ENCODE results near the gene PWP2. TPM values are rescaled to one million over a fixed set of nuclear protein-coding genes. Genes with fewer than 3 reads are reported as not detected.

The PWP2 gene
- total RNA-seq, 4 donors from 2014 or later = 6.0 to 20.9 (median 8.8) TPM

DNA sequence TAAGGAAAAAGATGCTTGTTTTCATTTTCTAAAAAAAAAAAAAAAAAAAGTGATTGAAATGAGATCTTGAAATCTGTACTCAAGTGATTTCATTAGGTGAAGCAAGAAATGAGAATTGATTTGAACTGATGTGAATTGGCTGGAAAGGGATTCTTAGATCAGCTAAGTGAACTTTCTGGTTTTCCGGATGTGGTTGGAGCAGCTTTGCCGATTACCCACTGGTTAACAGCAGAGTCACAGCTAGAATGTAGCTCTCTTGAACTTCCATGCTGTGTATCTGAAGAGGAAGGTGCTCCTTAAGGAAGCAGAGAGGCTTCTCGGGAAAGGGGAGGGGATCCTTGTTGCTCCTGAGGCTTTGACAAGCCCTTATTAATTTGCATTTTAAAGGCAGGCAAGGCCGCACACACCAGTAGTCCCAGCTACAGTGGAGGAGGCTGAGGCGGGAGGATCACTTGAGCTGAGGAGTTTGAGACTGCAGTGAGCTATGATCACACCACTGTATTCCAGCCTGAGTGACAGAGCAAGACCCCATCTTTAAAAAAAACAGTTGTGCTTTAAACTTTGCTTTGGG, 28.7 kb upstream of the PWP2 start:
- no peaks in the 10 kb centered on the region for H3K27me3 ChIP-seq
- peaks cover 84% of the 10 kb centered on the region for H3K36me3 ChIP-seq
- no peak overlapping the region for H3K27ac ChIP-seq
- TF ChIP-seq, protein P1, sequence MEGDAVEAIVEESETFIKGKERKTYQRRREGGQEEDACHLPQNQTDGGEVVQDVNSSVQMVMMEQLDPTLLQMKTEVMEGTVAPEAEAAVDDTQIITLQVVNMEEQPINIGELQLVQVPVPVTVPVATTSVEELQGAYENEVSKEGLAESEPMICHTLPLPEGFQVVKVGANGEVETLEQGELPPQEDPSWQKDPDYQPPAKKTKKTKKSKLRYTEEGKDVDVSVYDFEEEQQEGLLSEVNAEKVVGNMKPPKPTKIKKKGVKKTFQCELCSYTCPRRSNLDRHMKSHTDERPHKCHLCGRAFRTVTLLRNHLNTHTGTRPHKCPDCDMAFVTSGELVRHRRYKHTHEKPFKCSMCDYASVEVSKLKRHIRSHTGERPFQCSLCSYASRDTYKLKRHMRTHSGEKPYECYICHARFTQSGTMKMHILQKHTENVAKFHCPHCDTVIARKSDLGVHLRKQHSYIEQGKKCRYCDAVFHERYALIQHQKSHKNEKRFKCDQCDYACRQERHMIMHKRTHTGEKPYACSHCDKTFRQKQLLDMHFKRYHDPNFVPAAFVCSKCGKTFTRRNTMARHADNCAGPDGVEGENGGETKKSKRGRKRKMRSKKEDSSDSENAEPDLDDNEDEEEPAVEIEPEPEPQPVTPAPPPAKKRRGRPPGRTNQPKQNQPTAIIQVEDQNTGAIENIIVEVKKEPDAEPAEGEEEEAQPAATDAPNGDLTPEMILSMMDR (IDR thresholded peaks at IDR 0.05) = no peak
- TF ChIP-seq POLR2A (IDR thresholded peaks at IDR 0.05) (no peak), POLR2AphosphoS5 (IDR thresholded peaks at IDR 0.05) (no peak), EP300 (IDR thresholded peaks at IDR 0.05) (no peak)
- H3K4me1 ChIP-seq = peaks cover 4% of the 10 kb centered on the region
- 85% methylated on average over 5 of the region's 5 CpGs for WGBS
- no peak overlapping the region for H3K4me3 ChIP-seq
- DNase-seq (ENCODE audit: low spot score in 2 of 2) = no peak
- no peaks in the 10 kb centered on the region for H3K9me3 ChIP-seq

GRCh38 chr21:44079446-44079845, 27.8 kb upstream of the PWP2 start:
- DNase-seq (ENCODE audit: low spot score in 2 of 2) = no peak
- no peaks in the 10 kb centered on the region for H3K27me3 ChIP-seq
- peaks cover 86% of the 10 kb centered on the region for H3K36me3 ChIP-seq
- TF ChIP-seq EP300 (IDR thresholded peaks at IDR 0.05) = no peak
- TF ChIP-seq, protein P1 (IDR thresholded peaks at IDR 0.05) = no peak
- TF ChIP-seq POLR2AphosphoS5 (IDR thresholded peaks at IDR 0.05) = no peak
- no peak for TF ChIP-seq POLR2A (IDR thresholded peaks at IDR 0.05)
- H3K27ac ChIP-seq = no peak overlapping the region
- H3K4me1 ChIP-seq = peaks cover 11% of the 10 kb centered on the region
- H3K9me3 ChIP-seq = no peaks in the 10 kb centered on the region
- 94% methylated on average over 3 of the region's 3 CpGs for WGBS
- H3K4me3 ChIP-seq = no peak overlapping the region

DNA sequence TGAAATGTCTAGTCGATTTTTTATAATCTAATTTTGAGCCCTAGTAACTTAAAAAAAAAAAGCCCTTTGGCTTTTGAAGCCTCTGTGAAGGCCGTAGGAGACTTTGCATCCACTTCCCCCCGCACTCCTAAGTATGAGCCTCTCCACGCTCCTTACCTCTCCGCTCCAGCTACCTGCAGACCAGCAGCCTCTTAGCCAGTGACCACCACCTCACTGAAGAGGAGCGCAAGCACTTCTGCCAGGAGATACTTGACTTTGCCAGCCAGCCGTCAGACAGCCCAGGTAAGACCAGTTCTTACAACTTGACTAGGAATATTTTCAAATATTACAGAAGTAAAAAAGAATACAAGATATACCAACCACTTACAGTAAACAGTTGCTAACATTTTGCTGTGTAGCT, 27.4 kb upstream of the PWP2 start:
- TF ChIP-seq POLR2A (IDR thresholded peaks at IDR 0.05) (no peak), POLR2AphosphoS5 (IDR thresholded peaks at IDR 0.05) (no peak), EP300 (IDR thresholded peaks at IDR 0.05) (no peak)
- TF ChIP-seq, protein P1 (IDR thresholded peaks at IDR 0.05) = no peak
- Histone ChIP-seq H3K4me1 (peaks cover 14% of the 10 kb centered on the region), H3K27ac (no peak overlapping the region), H3K36me3 (peaks cover 86% of the 10 kb centered on the region), H3K9me3 (no peaks in the 10 kb centered on the region), H3K4me3 (no peak overlapping the region), H3K27me3 (no peaks in the 10 kb centered on the region)
- WGBS = 91% methylated on average over 7 of the region's 7 CpGs
- no peak for DNase-seq (ENCODE audit: low spot score in 2 of 2)

GRCh38 chr21:44082648-44083440, 24.4 kb upstream of the PWP2 start:
- Histone ChIP-seq H3K36me3 (peaks cover 82% of the 10 kb centered on the region), H3K27me3 (no peaks in the 10 kb centered on the region), H3K4me3 (no peak overlapping the region), H3K27ac (no peak overlapping the region), H3K9me3 (no peaks in the 10 kb centered on the region), H3K4me1 (peaks cover 19% of the 10 kb centered on the region)
- peak; percentile 40 to 42 for DNase-seq (ENCODE audit: low spot score in 2 of 2)
- TF ChIP-seq EP300 (IDR thresholded peaks at IDR 0.05) (no peak), POLR2AphosphoS5 (IDR thresholded peaks at IDR 0.05) (no peak), POLR2A (IDR thresholded peaks at IDR 0.05) (no peak)
- TF ChIP-seq, protein P1 (IDR thresholded peaks at IDR 0.05) = no peak
- 81% methylated on average over 24 of the region's 24 CpGs for WGBS

- Histone ChIP-seq H3K27ac (peak overlapping the region; percentile 35), H3K27me3 (no peaks in the 10 kb centered on the region), H3K4me1 (peaks cover 19% of the 10 kb centered on the region), H3K9me3 (no peaks in the 10 kb centered on the region), H3K4me3 (no peak overlapping the region), H3K36me3 (peaks cover 85% of the 10 kb centered on the region)
- TF ChIP-seq, protein P1 (IDR thresholded peaks at IDR 0.05) = no peak
- TF ChIP-seq EP300 (IDR thresholded peaks at IDR 0.05) (no peak), POLR2A (IDR thresholded peaks at IDR 0.05) (no peak), POLR2AphosphoS5 (IDR thresholded peaks at IDR 0.05) (no peak)
- DNase-seq (ENCODE audit: low spot score in 2 of 2) = peak; percentile 38 to 49
- 67% methylated on average over 11 of the region's 16 CpGs for WGBS
These were observed 23.4 kb upstream of the PWP2 start for GRCh38 chr21:44083631-44084291.
